Nephron progenitor cell (in vitro differentiated cells): ENCODE measurements around the gene KIF5C.
A peak's percentile ranks its signal among the peaks of the same experiment; 100 is the strongest.

Experiments
- DNase-seq: peaks from one replicate; pipeline ENCODE4 v3.0.0; 2021
- H3K27ac Mint-ChIP-seq: 2 replicates; pipeline ENCODE4 v1.8.0; 2021; ENCODE audit warnings: mild to moderate bottlenecking, moderate library complexity, mixed read lengths
- H3K27me3 Mint-ChIP-seq: 2 replicates; pipeline ENCODE4 v1.8.0; 2021; ENCODE audit warnings: mild to moderate bottlenecking, low read depth, mixed read lengths; ENCODE audit not compliant: poor library complexity
- H3K36me3 Mint-ChIP-seq: 2 replicates; pipeline ENCODE4 v1.8.0; 2021; ENCODE audit warnings: low read depth, mixed read lengths
- H3K4me1 Mint-ChIP-seq: 2 replicates; pipeline ENCODE4 v1.8.0; 2021; ENCODE audit warnings: mixed read lengths
- H3K4me3 Mint-ChIP-seq: 2 replicates; pipeline ENCODE4 v1.8.0; 2021; ENCODE audit warnings: mild to moderate bottlenecking, moderate library complexity, mixed read lengths
- H3K9me3 Mint-ChIP-seq: 2 replicates; pipeline ENCODE4 v1.8.0; 2021; ENCODE audit warnings: mild to moderate bottlenecking, moderate library complexity, mixed read lengths
- CTCF ChIP-seq: fragments of 200-600 bp; sonication (generic); IDR thresholded peaks from 2 replicates; pipeline ENCODE4 v1.5.0; 2021; ENCODE audit warnings: antibody characterized with exemption

KIF5C gene

DNA sequence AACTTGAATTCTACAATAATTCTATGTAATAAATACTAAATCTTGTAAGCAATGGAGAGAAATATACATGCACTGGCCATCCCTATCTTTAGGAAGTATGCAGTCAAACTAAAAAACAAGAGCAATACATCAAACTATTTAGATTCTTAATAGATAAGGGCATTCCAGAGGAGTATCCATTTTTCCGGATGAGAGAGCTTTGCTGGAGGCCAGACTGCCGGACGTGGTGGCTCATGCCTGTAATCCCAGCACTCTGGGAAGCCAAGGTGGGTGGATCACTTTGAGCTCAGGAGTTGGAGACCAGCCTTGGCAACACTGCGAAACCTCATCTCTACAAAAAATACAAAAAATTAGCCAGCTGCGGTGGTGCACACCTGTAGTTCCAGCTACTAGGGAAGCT is 60.8 kb downstream of the KIF5C start:
- no peak for DNase-seq
- TF ChIP-seq CTCF = no peak
- Mint-ChIP-seq H3K4me1 (peaks cover 5% of the 10 kb centered on the region), H3K4me3 (no peak overlapping the region), H3K27ac (no peak overlapping the region), H3K9me3 (no peaks in the 10 kb centered on the region), H3K36me3 (no peaks in the 10 kb centered on the region), H3K27me3 (no peaks in the 10 kb centered on the region)

- no peak for TF ChIP-seq CTCF
- H3K9me3 Mint-ChIP-seq = no peaks in the 10 kb centered on the region
- H3K27ac Mint-ChIP-seq = no peak overlapping the region
- no peak overlapping the region for H3K4me3 Mint-ChIP-seq
- H3K27me3 Mint-ChIP-seq = no peaks in the 10 kb centered on the region
- DNase-seq = no peak
- H3K36me3 Mint-ChIP-seq = no peaks in the 10 kb centered on the region
- H3K4me1 Mint-ChIP-seq = no peaks in the 10 kb centered on the region
Observed at GRCh38 chr2:148936857-148937450, 61.9 kb downstream of the KIF5C start.

- Mint-ChIP-seq H3K4me3 (no peak overlapping the region), H3K36me3 (peaks cover 18% of the 10 kb centered on the region), H3K27me3 (peaks cover 3% of the 10 kb centered on the region), H3K27ac (no peak overlapping the region), H3K4me1 (peaks cover 13% of the 10 kb centered on the region), H3K9me3 (no peaks in the 10 kb centered on the region)
- DNase-seq = no peak
- no peak for TF ChIP-seq CTCF
Observed at GRCh38 chr2:148939271-148939670, 64.2 kb downstream of the KIF5C start.

- no peak for DNase-seq
- H3K4me1 Mint-ChIP-seq = peaks cover 13% of the 10 kb centered on the region
- H3K4me3 Mint-ChIP-seq = no peak overlapping the region
- TF ChIP-seq CTCF = no peak
- H3K27me3 Mint-ChIP-seq = peaks cover 4% of the 10 kb centered on the region
- H3K27ac Mint-ChIP-seq = peak overlapping the region; percentile 61
- H3K36me3 Mint-ChIP-seq = peaks cover 55% of the 10 kb centered on the region
- H3K9me3 Mint-ChIP-seq = peaks cover 12% of the 10 kb centered on the region
Observed at GRCh38 chr2:148943097-148943496, 68.1 kb downstream of the KIF5C start.

GRCh38 chr2:148944536-148944935 is 69.5 kb downstream of the KIF5C start:
- no peak overlapping the region for H3K4me3 Mint-ChIP-seq
- peaks cover 12% of the 10 kb centered on the region for H3K9me3 Mint-ChIP-seq
- H3K36me3 Mint-ChIP-seq = peaks cover 65% of the 10 kb centered on the region
- no peak overlapping the region for H3K27ac Mint-ChIP-seq
- H3K27me3 Mint-ChIP-seq = peaks cover 4% of the 10 kb centered on the region
- DNase-seq = no peak
- TF ChIP-seq CTCF = no peak
- peaks cover 26% of the 10 kb centered on the region for H3K4me1 Mint-ChIP-seq

- no peak for DNase-seq
Observed at GRCh38 chr2:148947299-148947698, 72.3 kb downstream of the KIF5C start.

More at GRCh38 chr2:148947299-148947698, 72.3 kb downstream of the KIF5C start:
- peaks cover 12% of the 10 kb centered on the region for H3K9me3 Mint-ChIP-seq
- H3K27ac Mint-ChIP-seq = no peak overlapping the region
- H3K4me3 Mint-ChIP-seq = no peak overlapping the region
- peaks cover 4% of the 10 kb centered on the region for H3K27me3 Mint-ChIP-seq
- peaks cover 85% of the 10 kb centered on the region for H3K36me3 Mint-ChIP-seq
- H3K4me1 Mint-ChIP-seq = peaks cover 30% of the 10 kb centered on the region
- TF ChIP-seq CTCF = no peak
